Neural cell (in vitro differentiated cells): ENCODE results near the gene TINAGL1.

Source experiments
- CTCF ChIP-seq: fragments of 450-650 bp; IDR thresholded peaks from 2 replicates; pipeline ENCODE4 v1.5.1; 2014; ENCODE audit warnings: antibody characterized with exemption, mild to moderate bottlenecking, moderate library complexity; ENCODE audit not compliant: poor library complexity, severe bottlenecking
- EP300 ChIP-seq: fragments of 450-650 bp; conservative IDR thresholded peaks from 2 replicates; pipeline ENCODE4 v1.6.1; 2014; ENCODE audit warnings: antibody characterized with exemption, mild to moderate bottlenecking, moderate library complexity; ENCODE audit not compliant: poor library complexity, severe bottlenecking
- EZH2 ChIP-seq: fragments of 200-600, 300-800 bp; shearing (Covaris generic), sonication (generic); IDR thresholded peaks from 2 replicates; pipeline ENCODE4 v1.6.1; 2014; ENCODE audit warnings: antibody characterized with exemption, low read length, borderline replicate concordance, mild to moderate bottlenecking; ENCODE audit not compliant: insufficient read depth, poor library complexity, severe bottlenecking
- MXI1 ChIP-seq: fragments of 450-650 bp; conservative IDR thresholded peaks from 2 replicates; pipeline ENCODE4 v1.6.1; 2014; ENCODE audit warnings: antibody characterized with exemption, mild to moderate bottlenecking; ENCODE audit not compliant: poor library complexity, severe bottlenecking
- POLR2AphosphoS5 ChIP-seq: IDR thresholded peaks from 2 replicates; pipeline ENCODE4 v1.6.1; 2012
- RAD21 ChIP-seq: fragments of 450-650 bp; conservative IDR thresholded peaks from 2 replicates; pipeline ENCODE4 v1.6.1; 2014; ENCODE audit warnings: antibody characterized with exemption, mild to moderate bottlenecking, moderate library complexity
- SMC3 ChIP-seq: fragments of 450-650 bp; conservative IDR thresholded peaks from 2 replicates; pipeline ENCODE4 v1.6.1; 2014; ENCODE audit warnings: antibody characterized with exemption, mild to moderate bottlenecking, moderate library complexity; ENCODE audit not compliant: poor library complexity
- TAF1 ChIP-seq: IDR thresholded peaks from 2 replicates; pipeline ENCODE4 v1.6.1; 2012; ENCODE audit warnings: low read depth

- TF ChIP-seq EZH2: no peak
- TF ChIP-seq SMC3: no peak
- no peak for TF ChIP-seq CTCF
- no peak for TF ChIP-seq MXI1
- TF ChIP-seq POLR2AphosphoS5: no peak
- TF ChIP-seq RAD21: no peak
- no peak for TF ChIP-seq TAF1
- TF ChIP-seq EP300: no peak
These were observed 3.1 kb upstream of the TINAGL1 start for GRCh38 chr1:31573261-31573660.
